HepG2 (cell line): ENCODE measurements around the gene RNF11. TPM values are rescaled to one million over a fixed set of nuclear protein-coding genes. Genes with fewer than 3 reads are reported as not detected.

Source experiments
- ATAC-seq: fragments of 200-7000 bp; cut with Tn5 transposase; 3 replicates; pipeline ENCODE4 v1.9.1; 2020; ENCODE audit warnings: mild to moderate bottlenecking, moderate library complexity
- BruUV-seq: library from RNA; stranded (reverse); fragments of 400-500 nt; replicated peaks from 2 replicates; lab custom pipeline; 2021; lab: Mats Ljungman, UMichigan
- CTCF ChIA-PET: fragments of 300-600 bp; formaldehyde crosslinking; extraction: SDS; loops from one replicate; lab custom pipeline; 2021; ENCODE audit warnings: low total read pairs, inconsistent platforms, low intra/inter-chr PET ratio; lab: Yijun Ruan, JAX
- POLR2A ChIA-PET: fragments of 350-600 bp; sonication (Branson Sonifier 250); formaldehyde crosslinking; loops from one replicate; lab custom pipeline; 2020; ENCODE audit warnings: antibody characterized with exemption, inconsistent platforms; lab: Yijun Ruan, JAX
- DNase-seq: peaks from one replicate; pipeline ENCODE4 v3.0.0-alpha.2; 2015; ENCODE audit warnings: low spot score
- FAIRE-seq: peaks from 3 replicates; lab custom pipeline; 2011; peaks lifted over from hg19 to GRCh38; lab: Jason Lieb, UNC
- H2AFZ ChIP-seq: one replicate; pipeline ENCODE4 v1.6.1; 2011; ENCODE audit warnings: low read length, inconsistent platforms
- H3K27ac ChIP-seq: fragments of 300-600 bp; 3 replicates; pipeline ENCODE4 v1.8.0; 2011; ENCODE audit warnings: mixed run types, mild to moderate bottlenecking, mixed read lengths, low read length, inconsistent platforms; ENCODE audit not compliant: insufficient read depth; ENCODE audit errors: extremely low read length
- H3K27me3 ChIP-seq, 2 experiments: fragments of 200-600 bp in 1 of 2; 2 replicates in 1 of 2; 3 replicates in 1 of 2; pipeline versions ENCODE4 v1.6.0 to v1.8.0; 2011; ENCODE audit warnings: low read length in 2 of 2, mild to moderate bottlenecking in 2 of 2, moderate library complexity in 2 of 2, inconsistent platforms in 1 of 2; ENCODE audit not compliant: insufficient read depth in 2 of 2, control insufficient read depth in 1 of 2
- H3K36me3 ChIP-seq, 2 experiments: fragments of 200-600 bp in 1 of 2; replicated peaks in 1 of 2; 2 replicates in 1 of 2; 3 replicates in 1 of 2; pipeline versions ENCODE4 v1.5.1 to v1.8.0; 2011; ENCODE audit warnings: low read length in 2 of 2, inconsistent platforms in 1 of 2; ENCODE audit not compliant: insufficient read depth in 2 of 2, control insufficient read depth in 1 of 2
- H3K4me1 ChIP-seq: 2 replicates; pipeline ENCODE4 v1.5.1; 2012; ENCODE audit warnings: low read length, inconsistent platforms; ENCODE audit not compliant: insufficient read depth
- H3K4me2 ChIP-seq: 2 replicates; pipeline ENCODE4 v1.6.0; 2011; ENCODE audit warnings: low read depth, low read length, inconsistent platforms
- H3K4me3 ChIP-seq, 3 experiments: fragments of 200-600 bp in 1 of 3; sonication (generic), shearing (Covaris generic) in 1 of 3; replicated peaks in 1 of 3; 2 replicates each; pipeline ENCODE4 v1.5.1; 2011 to 2016; ENCODE audit warnings: low read length in 3 of 3, inconsistent platforms in 2 of 3, low read depth in 2 of 3, mild to moderate bottlenecking in 2 of 3, control low read depth in 1 of 3, mixed read lengths in 1 of 3; ENCODE audit not compliant: insufficient read depth in 1 of 3
- H3K79me2 ChIP-seq: one replicate; pipeline ENCODE4 v1.6.1; 2011; ENCODE audit warnings: low read length, inconsistent platforms; ENCODE audit not compliant: insufficient read depth
- H3K9ac ChIP-seq: 2 replicates; pipeline ENCODE4 v1.6.0; 2011; ENCODE audit warnings: mild to moderate bottlenecking, low read depth, low read length, inconsistent platforms; ENCODE audit not compliant: insufficient read depth
- H3K9me3 ChIP-seq: 2 replicates; pipeline ENCODE4 v1.5.1; 2012; ENCODE audit warnings: mild to moderate bottlenecking, low read length
- H4K20me1 ChIP-seq: 2 replicates; pipeline ENCODE4 v1.6.0; 2011; ENCODE audit warnings: inconsistent platforms, mild to moderate bottlenecking, low read length, moderate library complexity; ENCODE audit not compliant: insufficient read depth
- AHR ChIP-seq: IDR thresholded peaks from 2 replicates; pipeline ENCODE4 v1.6.1; 2018; ENCODE audit warnings: missing genetic modification reagents, missing compliant biosample characterization
- ATF7 ChIP-seq, 2 experiments: fragments of 450-650 bp in 1 of 2; sonication (generic) in 1 of 2; formaldehyde crosslinking in 1 of 2; IDR thresholded peaks; 2 replicates each; pipeline versions ENCODE4 v1.4.0 to v1.6.1; 2016 to 2020; ENCODE audit warnings: antibody characterized with exemption in 1 of 2, mild to moderate bottlenecking in 1 of 2, missing genetic modification reagents in 1 of 2
- CREB1 ChIP-seq, 2 experiments: fragments of 450-650 bp in 1 of 2; IDR thresholded peaks; 2 replicates each; pipeline ENCODE4 v1.6.1; 2016 to 2017; ENCODE audit warnings: control low read depth in 1 of 2, mild to moderate bottlenecking in 1 of 2, missing compliant biosample characterization in 1 of 2, missing genetic modification characterization in 1 of 2
- SAP130 ChIP-seq: IDR thresholded peaks from 2 replicates; pipeline ENCODE4 v1.6.1; 2016; ENCODE audit warnings: low read depth
- SOX6 ChIP-seq, 2 experiments: fragments of 450-650 bp in 1 of 2; sonication (generic) in 1 of 2; formaldehyde crosslinking in 1 of 2; IDR thresholded peaks; 2 replicates each; pipeline versions ENCODE4 v1.4.0 to v1.6.1; 2017 to 2020; ENCODE audit warnings: antibody characterized with exemption in 1 of 2, mild to moderate bottlenecking in 1 of 2, missing genetic modification reagents in 1 of 2
- TRIM24 ChIP-seq: sonication (generic); formaldehyde crosslinking; IDR thresholded peaks from 2 replicates; pipeline ENCODE4 v1.8.0; 2022; ENCODE audit warnings: mild to moderate bottlenecking, missing genetic modification reagents
- ZFX ChIP-seq: sonication (generic); formaldehyde crosslinking; IDR thresholded peaks from 2 replicates; pipeline ENCODE4 v1.4.0; 2020; ENCODE audit warnings: mild to moderate bottlenecking, low read depth, missing genetic modification reagents, moderate library complexity
- ZFY ChIP-seq: sonication (generic); formaldehyde crosslinking; IDR thresholded peaks from 2 replicates; pipeline ENCODE4 v1.4.0; 2020; ENCODE audit warnings: missing genetic modification reagents
- ZNF292 ChIP-seq: sonication (generic); formaldehyde crosslinking; IDR thresholded peaks from 2 replicates; pipeline ENCODE4 v1.8.1; 2022; ENCODE audit warnings: mild to moderate bottlenecking, low read depth, missing genetic modification reagents, borderline replicate concordance
- ZNF615 ChIP-seq: sonication (generic); formaldehyde crosslinking; IDR thresholded peaks from 2 replicates; pipeline ENCODE4 v1.5.0; 2020; ENCODE audit warnings: mild to moderate bottlenecking, missing genetic modification reagents, borderline replicate concordance
- ZNF737 ChIP-seq: sonication (generic); formaldehyde crosslinking; IDR thresholded peaks from 2 replicates; pipeline ENCODE4 v1.5.0; 2020; ENCODE audit warnings: missing genetic modification reagents, mild to moderate bottlenecking, borderline replicate concordance
- WGBS: methylation state at CpG from one replicate; pipeline ENCODE4 v1.1.6; 2017; ENCODE audit warnings: low lambda C conversion rate; 5-methylcytosine and 5-hydroxymethylcytosine counted together
- in situ Hi-C: cut with HindIII; loops from 2 replicates; pipeline ENCODE4 v1.10.0; 2017; ENCODE audit warnings: low pct_unique_long_range_greater_than_20kb; ENCODE audit not compliant: extremely low pct_ligation_motif_present
- intact Hi-C: fragments of 100-400 bp; cut with micrococcal nuclease; formaldehyde crosslinking; loops from one replicate; pipeline ENCODE4 v1.10.0; 2022; ENCODE audit not compliant: unreplicated experiment
- polyA plus RNA-seq, 8 experiments: library from polyadenylated mRNA; depleted of rRNA in 3 of 8; stranded (reverse) in 7 of 8; unstranded in 1 of 8; fragments of >200 nt; fragmentation: Illumina TruSeq in 4 of 8; extraction: Trizol in 4 of 8; gene quantifications; 2 replicates each; pipeline versions ENCODE4 v1.2.1 to v1.2.3, GENCODE V29; 2011 to 2016; ENCODE audit warnings: low read depth in 4 of 8, missing spikeins in 1 of 8, mixed read lengths in 1 of 8; ENCODE audit not compliant: insufficient read depth in 1 of 8
- total RNA-seq, 5 experiments: library from RNA; depleted of rRNA; stranded (reverse); fragments of >200 nt; fragmentation: Illumina TruSeq; extraction: Trizol; gene quantifications; 2 replicates each; pipeline ENCODE4 v1.2.3, GENCODE V29; 2016; ENCODE audit warnings: low read depth in 1 of 5
- TF ChIP-seq, protein P1 (sequence below): sonication (generic); formaldehyde crosslinking; IDR thresholded peaks from 2 replicates; pipeline ENCODE4 v1.5.0; 2020; ENCODE audit warnings: mild to moderate bottlenecking, missing genetic modification reagents, borderline replicate concordance

Gene RNF11
- total and polyA plus RNA-seq, 2 of the 13 experiments (the other 11 are each of a cell fraction or from before 2014, with no cell fraction given) = 41.2 to 48.8 TPM

DNA sequence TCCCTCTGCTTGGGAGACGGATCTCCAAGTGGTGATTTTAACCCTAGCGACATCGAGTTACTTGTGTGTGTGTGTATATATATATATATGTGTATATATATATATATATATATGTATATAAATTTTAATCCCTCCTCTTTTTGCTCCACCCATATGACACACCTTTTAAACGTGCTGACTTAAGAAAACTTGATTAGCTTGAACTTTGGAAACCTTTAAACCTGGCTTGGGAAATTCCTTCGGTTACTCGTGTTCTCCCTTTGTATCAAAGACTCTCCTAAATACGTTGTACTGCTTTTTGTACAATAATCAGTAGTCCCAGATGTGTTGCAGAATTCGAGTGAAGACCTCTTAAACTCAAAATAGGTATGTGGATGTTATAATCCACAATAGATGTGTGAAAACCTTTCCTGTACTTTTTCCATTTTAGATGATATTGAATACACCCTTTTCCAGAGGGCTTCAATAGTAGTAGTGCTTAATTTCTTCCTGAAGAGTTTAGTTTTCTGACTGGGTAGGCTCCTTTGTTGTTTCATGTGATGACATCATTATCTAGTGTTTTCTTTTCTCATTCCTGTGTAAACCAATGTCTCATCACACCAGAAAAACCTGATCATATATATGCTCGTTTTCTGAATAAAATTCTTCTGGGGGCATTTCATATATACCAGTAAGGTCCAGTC lies 1.4 kb downstream of the RNF11 start:
- TSS peak; percentile 58 for BruUV-seq
- WGBS = 2% methylated on average over 9 of the region's 9 CpGs
- Histone ChIP-seq H3K4me3 (peak overlapping the region; percentile 93 to 100 (median 99)), H3K79me2 (peaks cover 61% of the 10 kb centered on the region), H3K36me3 (no peaks in the 10 kb centered on the region), H3K9me3 (no peaks in the 10 kb centered on the region), H2AFZ (no peak overlapping the region), H3K4me2 (peak overlapping the region; percentile 89), H4K20me1 (peaks cover 28% of the 10 kb centered on the region), H3K27me3 (peaks cover 1 to 3% of the 10 kb centered on the region in 2 experiments; a peak in 1 of 5 replicates), H3K4me1 (peaks cover 60% of the 10 kb centered on the region), H3K9ac (peak overlapping the region; percentile 98), H3K27ac (peak overlapping the region; percentile 76)
- DNase-seq = no peak
- in situ Hi-C loops (no loop called here), intact Hi-C loops (no loop called here)
- POLR2A ChIA-PET = interaction anchor here (0.6 kb wide), 1 partner anchor 22 kb away, joined by 3 read pairs; no protein-coding TSS in a partner anchor
- peak; percentile 95 for TF ChIP-seq ATF7 (IDR thresholded peaks at IDR 0.05)
- no peak for TF ChIP-seq ATF7 (CRISPR knock-in tag; IDR thresholded peaks at IDR 0.05)
- TF ChIP-seq ZNF737 (CRISPR knock-in tag) = no peak
- TF ChIP-seq CREB1 (IDR thresholded peaks at IDR 0.05) = 0 out of 2 replicates have a peak, but pooled peaks have one; percentile 35
- 0 out of 2 replicates have a peak, but pooled peaks have one; percentile 50 for TF ChIP-seq CREB1 (CRISPR knock-in tag; IDR thresholded peaks at IDR 0.05)
- ATAC-seq = no peak
- CTCF ChIA-PET = no interaction called here
- FAIRE-seq = no peak

DNA sequence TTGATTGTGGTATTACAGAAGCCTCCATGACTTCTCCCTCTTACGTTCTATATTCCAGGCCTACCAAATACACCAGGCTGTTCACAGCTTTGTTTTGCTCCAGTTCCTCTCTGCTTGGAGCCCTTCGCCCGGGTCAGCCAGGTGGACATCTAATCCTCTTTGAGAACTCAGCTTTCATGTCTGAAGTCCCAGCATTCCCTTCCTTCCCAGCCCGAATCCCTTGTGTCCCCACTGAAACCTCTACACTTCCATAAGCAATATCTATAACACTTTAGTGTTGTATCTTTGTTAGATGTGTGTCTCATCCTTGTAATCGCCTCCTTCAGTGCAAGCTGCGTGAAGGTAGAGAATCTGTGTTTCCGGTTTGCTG lies 1.9 kb downstream of the RNF11 start:
- Histone ChIP-seq H3K79me2 (peaks cover 66% of the 10 kb centered on the region), H3K4me3 (peak overlapping the region; percentile 80 to 100 (median 99)), H4K20me1 (peaks cover 31% of the 10 kb centered on the region), H3K27me3 (peaks cover 1 to 3% of the 10 kb centered on the region in 2 experiments; a peak in 1 of 5 replicates), H2AFZ (no peak overlapping the region), H3K36me3 (peaks cover 0 to 2% of the 10 kb centered on the region in 2 experiments; a peak in 1 of 5 replicates), H3K9ac (peak overlapping the region; percentile 98), H3K4me2 (peak overlapping the region; percentile 89), H3K9me3 (no peaks in the 10 kb centered on the region), H3K4me1 (peaks cover 60% of the 10 kb centered on the region), H3K27ac (peak overlapping the region; percentile 48)
- in situ Hi-C loops = no loop called here
- intact Hi-C loops = no loop called here
- ATAC-seq (no peak), DNase-seq (no peak), FAIRE-seq (no peak)
- WGBS = 18% methylated on average over 7 of the region's 7 CpGs
- POLR2A ChIA-PET = interaction anchor here (0.6 kb wide), 1 partner anchor 22 kb away, joined by 3 read pairs; no protein-coding TSS in a partner anchor
- no TSS peak for BruUV-seq
- CTCF ChIA-PET = no interaction called here
- TF ChIP-seq AHR (CRISPR knock-in tag) = no peak
- TF ChIP-seq SAP130 (CRISPR knock-in tag) = peak; percentile 36
- TF ChIP-seq ZNF615 (CRISPR knock-in tag) = no peak
- no peak for TF ChIP-seq TRIM24
- 0 out of 2 replicates have a peak, but pooled peaks have one; percentile 27 for TF ChIP-seq ZFX (CRISPR knock-in tag)
- TF ChIP-seq, protein P1, sequence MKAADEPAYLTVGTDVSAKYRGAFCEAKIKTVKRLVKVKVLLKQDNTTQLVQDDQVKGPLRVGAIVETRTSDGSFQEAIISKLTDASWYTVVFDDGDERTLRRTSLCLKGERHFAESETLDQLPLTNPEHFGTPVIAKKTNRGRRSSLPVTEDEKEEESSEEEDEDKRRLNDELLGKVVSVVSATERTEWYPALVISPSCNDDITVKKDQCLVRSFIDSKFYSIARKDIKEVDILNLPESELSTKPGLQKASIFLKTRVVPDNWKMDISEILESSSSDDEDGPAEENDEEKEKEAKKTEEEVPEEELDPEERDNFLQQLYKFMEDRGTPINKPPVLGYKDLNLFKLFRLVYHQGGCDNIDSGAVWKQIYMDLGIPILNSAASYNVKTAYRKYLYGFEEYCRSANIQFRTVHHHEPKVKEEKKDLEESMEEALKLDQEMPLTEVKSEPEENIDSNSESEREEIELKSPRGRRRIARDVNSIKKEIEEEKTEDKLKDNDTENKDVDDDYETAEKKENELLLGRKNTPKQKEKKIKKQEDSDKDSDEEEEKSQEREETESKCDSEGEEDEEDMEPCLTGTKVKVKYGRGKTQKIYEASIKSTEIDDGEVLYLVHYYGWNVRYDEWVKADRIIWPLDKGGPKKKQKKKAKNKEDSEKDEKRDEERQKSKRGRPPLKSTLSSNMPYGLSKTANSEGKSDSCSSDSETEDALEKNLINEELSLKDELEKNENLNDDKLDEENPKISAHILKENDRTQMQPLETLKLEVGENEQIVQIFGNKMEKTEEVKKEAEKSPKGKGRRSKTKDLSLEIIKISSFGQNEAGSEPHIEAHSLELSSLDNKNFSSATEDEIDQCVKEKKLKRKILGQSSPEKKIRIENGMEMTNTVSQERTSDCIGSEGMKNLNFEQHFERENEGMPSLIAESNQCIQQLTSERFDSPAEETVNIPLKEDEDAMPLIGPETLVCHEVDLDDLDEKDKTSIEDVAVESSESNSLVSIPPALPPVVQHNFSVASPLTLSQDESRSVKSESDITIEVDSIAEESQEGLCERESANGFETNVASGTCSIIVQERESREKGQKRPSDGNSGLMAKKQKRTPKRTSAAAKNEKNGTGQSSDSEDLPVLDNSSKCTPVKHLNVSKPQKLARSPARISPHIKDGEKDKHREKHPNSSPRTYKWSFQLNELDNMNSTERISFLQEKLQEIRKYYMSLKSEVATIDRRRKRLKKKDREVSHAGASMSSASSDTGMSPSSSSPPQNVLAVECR (CRISPR knock-in tag) = peak; percentile 13; the same call in 1 of the 2 replicates
- no peak for TF ChIP-seq SOX6 (IDR thresholded peaks at IDR 0.05)
- TF ChIP-seq SOX6 (CRISPR knock-in tag; IDR thresholded peaks at IDR 0.05) = peak; percentile 45; the same call in 1 of the 2 replicates
- no peak for TF ChIP-seq ZFY
- peak; percentile 43; the same call in 1 of the 2 replicates for TF ChIP-seq ZNF292
